Measurements from ENCODE around the gene PPIH.

- TF ChIP-seq CTCF (IDR thresholded peaks at IDR 0.05; ENCODE audit: low read length) (no peak), EZH2 (IDR thresholded peaks at IDR 0.05; ENCODE audit: borderline replicate concordance, low read length) (no peak)
Observed at GRCh38 chr1:42669936-42670335, 11.7 kb downstream of the PPIH start.

Measured in OCI-LY1 (cell line).